Lung (tissue), 12 donors: ENCODE data around the gene GULP1. TPM values are rescaled to one million over a fixed set of nuclear protein-coding genes. Genes with fewer than 3 reads are reported as not detected.
"Not testable (repeated sequence)": the region's sequence is repeated elsewhere in the genome, so short reads cannot be mapped to it uniquely, and the experiment has no call there.

ENCODE experiments used
- ATAC-seq: fragments of 200-7000 bp; cut with Tn5 transposase; one replicate; pipeline ENCODE4 v1.9.1; 2020; ENCODE audit warnings: moderate number of reproducible peaks; ENCODE audit not compliant: insufficient read depth, low FRiP score
- DNase-seq, 3 donors: peaks; one replicate each; pipeline ENCODE4 v3.0.0-alpha.2; 2013 to 2017
- H3K27ac ChIP-seq, 2 donors: one replicate each; pipeline ENCODE4 v1.5.1; 2013; ENCODE audit warnings: mild to moderate bottlenecking in 2 of 2, moderate library complexity in 2 of 2, control low read depth in 1 of 2, inconsistent platforms in 1 of 2, low read depth in 1 of 2, low read length in 1 of 2
- H3K27me3 ChIP-seq, 3 donors: one replicate each; pipeline ENCODE4 v1.5.1; 2013; ENCODE audit warnings: low read length in 2 of 3; ENCODE audit not compliant: control insufficient read depth in 3 of 3, insufficient read depth in 3 of 3
- H3K36me3 ChIP-seq, 4 donors: one replicate each; pipeline ENCODE4 v1.5.1; 2013; ENCODE audit warnings: low read length in 4 of 4, mild to moderate bottlenecking in 1 of 4, moderate library complexity in 1 of 4; ENCODE audit not compliant: control insufficient read depth in 4 of 4, insufficient read depth in 4 of 4
- H3K4me1 ChIP-seq, 5 donors: one replicate each; pipeline ENCODE4 v1.5.1; 2013; ENCODE audit warnings: low read length in 5 of 5, mild to moderate bottlenecking in 2 of 5, moderate library complexity in 1 of 5; ENCODE audit not compliant: control insufficient read depth in 5 of 5, insufficient read depth in 5 of 5
- H3K4me3 ChIP-seq: one replicate; pipeline ENCODE4 v1.5.1; 2013; ENCODE audit warnings: mild to moderate bottlenecking, control low read depth, moderate library complexity
- H3K9ac ChIP-seq, 2 donors: one replicate each; pipeline ENCODE4 v1.5.1; 2013; ENCODE audit warnings: low read length in 2 of 2, control low read depth in 1 of 2; ENCODE audit not compliant: insufficient read depth in 1 of 2
- H3K9me3 ChIP-seq, 4 donors: one replicate each; pipeline ENCODE4 v1.5.1; 2013; ENCODE audit warnings: low read length in 3 of 4, mild to moderate bottlenecking in 1 of 4, moderate library complexity in 1 of 4; ENCODE audit not compliant: control insufficient read depth in 4 of 4, insufficient read depth in 3 of 4
- WGBS, 2 donors: extraction: QIAGEN DNeasy Blood & Tissue Kit; methylation state at CpG; one replicate each; pipeline ENCODE4 v1.1.7; 2013; 5-methylcytosine and 5-hydroxymethylcytosine counted together
- polyA plus RNA-seq, 2 donors: library from polyadenylated mRNA; stranded (reverse); fragments of 200-250 nt; gene quantifications; one replicate each; pipeline ENCODE4 v1.2.1, GENCODE V29; 2013
- total RNA-seq, 2 donors: library from RNA; depleted of rRNA in 1 of 2; stranded (reverse); fragments of >200 nt in 1 of 2; gene quantifications; one replicate each; pipeline ENCODE4 v1.2.1, GENCODE V29; 2014 to 2021
- TF ChIP-seq, protein P1 (sequence below): IDR thresholded peaks from 2 replicates; pipeline ENCODE4 v1.5.1; 2012; ENCODE audit warnings: mild to moderate bottlenecking; ENCODE audit errors: control extremely low read depth, extremely low read depth
- donor health status: control.
- donor health status: control.
- donor health status: Bipolar disorder and iron deficiency.
- donor health status: healthy.
- donor health status: DM: yes; HTN: yes; CAD: no.

GULP1 gene
- total and polyA plus RNA-seq, 4 donors: 9.1 to 86.7 (median 20.1) TPM

DNA sequence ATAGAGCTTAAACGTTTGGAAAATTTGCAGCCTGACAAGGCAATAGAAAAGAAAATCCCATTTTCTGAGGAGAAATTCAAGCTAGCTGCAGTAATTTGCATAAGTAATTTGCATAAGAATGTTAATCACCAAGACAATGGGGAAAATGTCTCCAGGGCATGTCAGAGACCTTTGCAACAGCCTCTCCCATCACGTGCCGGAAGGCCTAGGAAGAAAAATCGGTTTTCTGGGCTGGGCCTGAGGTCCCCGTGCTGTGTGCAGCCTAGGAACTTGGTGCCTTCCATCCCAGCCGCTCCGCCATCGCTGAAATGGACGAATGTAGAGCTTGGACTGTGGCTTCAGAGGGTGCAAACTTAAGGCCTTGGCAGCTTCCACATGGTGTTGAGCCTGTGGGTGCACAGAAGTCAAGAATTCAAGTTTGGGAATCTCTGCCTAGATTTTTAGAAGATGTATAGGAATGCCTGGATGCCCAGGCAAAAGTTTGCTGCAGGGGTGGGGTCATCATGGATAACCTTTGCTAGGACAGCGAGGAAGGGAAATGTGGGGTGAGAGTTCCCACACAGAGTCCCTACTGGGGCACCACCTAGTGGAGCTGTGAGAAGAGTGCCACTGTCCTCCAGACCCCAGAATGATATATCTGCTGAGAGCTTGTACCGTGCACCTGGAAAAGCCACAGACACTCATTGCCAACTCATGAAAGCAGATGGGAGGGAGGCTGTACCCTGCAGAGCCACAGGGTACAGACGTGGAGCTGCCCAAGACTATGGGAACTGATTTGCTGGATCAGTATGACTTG, 164.6 kb downstream of the GULP1 start:
- DNase-seq (no peak), ATAC-seq (no peak)
- H3K27ac ChIP-seq: no peak overlapping the region
- peaks cover 0 to 5% (median 3%) of the 10 kb centered on the region in 4 donors for H3K9me3 ChIP-seq
- H3K36me3 ChIP-seq: peaks cover 0 to 12% (median 0%) of the 10 kb centered on the region in 4 donors
- peaks cover 0 to 12% (median 0%) of the 10 kb centered on the region in 5 donors for H3K4me1 ChIP-seq
- H3K9ac ChIP-seq: no peak overlapping the region
- H3K27me3 ChIP-seq: no peaks in the 10 kb centered on the region
- 93% methylated on average over 12 of the region's 12 CpGs for WGBS, 2 donors
- TF ChIP-seq, protein P1, sequence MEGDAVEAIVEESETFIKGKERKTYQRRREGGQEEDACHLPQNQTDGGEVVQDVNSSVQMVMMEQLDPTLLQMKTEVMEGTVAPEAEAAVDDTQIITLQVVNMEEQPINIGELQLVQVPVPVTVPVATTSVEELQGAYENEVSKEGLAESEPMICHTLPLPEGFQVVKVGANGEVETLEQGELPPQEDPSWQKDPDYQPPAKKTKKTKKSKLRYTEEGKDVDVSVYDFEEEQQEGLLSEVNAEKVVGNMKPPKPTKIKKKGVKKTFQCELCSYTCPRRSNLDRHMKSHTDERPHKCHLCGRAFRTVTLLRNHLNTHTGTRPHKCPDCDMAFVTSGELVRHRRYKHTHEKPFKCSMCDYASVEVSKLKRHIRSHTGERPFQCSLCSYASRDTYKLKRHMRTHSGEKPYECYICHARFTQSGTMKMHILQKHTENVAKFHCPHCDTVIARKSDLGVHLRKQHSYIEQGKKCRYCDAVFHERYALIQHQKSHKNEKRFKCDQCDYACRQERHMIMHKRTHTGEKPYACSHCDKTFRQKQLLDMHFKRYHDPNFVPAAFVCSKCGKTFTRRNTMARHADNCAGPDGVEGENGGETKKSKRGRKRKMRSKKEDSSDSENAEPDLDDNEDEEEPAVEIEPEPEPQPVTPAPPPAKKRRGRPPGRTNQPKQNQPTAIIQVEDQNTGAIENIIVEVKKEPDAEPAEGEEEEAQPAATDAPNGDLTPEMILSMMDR: no peak
- no peak overlapping the region for H3K4me3 ChIP-seq

DNA sequence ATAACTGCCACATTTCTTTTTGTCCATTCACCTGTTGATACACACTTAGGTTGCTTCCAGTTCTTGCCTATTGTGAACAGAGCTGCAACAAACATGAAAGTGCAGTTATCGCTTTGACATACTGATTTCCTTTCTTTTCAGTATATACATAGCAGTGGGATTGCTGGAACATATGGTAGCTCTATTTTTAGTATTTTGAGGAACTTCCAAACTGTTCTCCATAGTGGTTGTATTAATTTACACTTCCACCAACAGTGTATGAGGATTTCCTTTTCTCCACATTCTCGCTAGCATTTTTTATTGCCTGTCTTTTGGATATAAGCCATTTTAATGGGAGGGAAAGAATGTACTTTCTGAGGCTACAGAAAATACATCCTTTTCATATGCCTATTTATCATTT, 167.4 kb downstream of the GULP1 start:
- ATAC-seq (no peak), DNase-seq (no peak)
- H3K27ac ChIP-seq: no peak overlapping the region
- 86 to 88% methylated on average over 2 of the region's 2 CpGs for WGBS, 2 donors
- no peak overlapping the region for H3K4me3 ChIP-seq
- TF ChIP-seq, protein P1: no peak
- H3K27me3 ChIP-seq: no peaks in the 10 kb centered on the region
- H3K9ac ChIP-seq: no peak overlapping the region
- H3K36me3 ChIP-seq: peaks cover 0 to 11% (median 0%) of the 10 kb centered on the region in 4 donors
- H3K4me1 ChIP-seq: no peaks in the 10 kb centered on the region
- peaks cover 0 to 5% (median 2%) of the 10 kb centered on the region in 4 donors for H3K9me3 ChIP-seq

DNA sequence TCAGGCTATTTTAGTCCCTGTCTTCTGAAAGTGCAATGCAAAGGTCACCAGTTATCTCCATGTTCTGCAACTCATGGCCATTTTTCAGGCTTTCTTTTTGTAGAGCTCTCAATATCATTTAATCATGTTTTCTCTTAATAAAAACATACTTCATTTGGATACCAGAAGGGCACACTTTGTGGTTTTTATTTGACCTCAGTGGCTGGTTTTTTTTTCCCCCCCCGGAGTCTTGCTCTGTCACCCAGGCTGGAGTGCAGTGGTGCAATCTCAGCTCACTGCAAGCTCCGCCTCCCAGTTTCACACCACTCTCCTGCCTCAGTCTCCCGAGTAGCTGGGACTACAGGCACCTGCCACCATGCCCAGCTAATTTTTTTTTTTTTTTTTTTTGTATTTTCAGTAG, 174.4 kb downstream of the GULP1 start:
- not testable (repeated sequence) for DNase-seq, H3K4me1 ChIP-seq, H3K4me3 ChIP-seq, ATAC-seq, H3K36me3 ChIP-seq, H3K9ac ChIP-seq, H3K9me3 ChIP-seq, H3K27ac ChIP-seq, H3K27me3 ChIP-seq
- 76 to 90% methylated on average over 3 of the region's 3 CpGs for WGBS, 2 donors

DNA sequence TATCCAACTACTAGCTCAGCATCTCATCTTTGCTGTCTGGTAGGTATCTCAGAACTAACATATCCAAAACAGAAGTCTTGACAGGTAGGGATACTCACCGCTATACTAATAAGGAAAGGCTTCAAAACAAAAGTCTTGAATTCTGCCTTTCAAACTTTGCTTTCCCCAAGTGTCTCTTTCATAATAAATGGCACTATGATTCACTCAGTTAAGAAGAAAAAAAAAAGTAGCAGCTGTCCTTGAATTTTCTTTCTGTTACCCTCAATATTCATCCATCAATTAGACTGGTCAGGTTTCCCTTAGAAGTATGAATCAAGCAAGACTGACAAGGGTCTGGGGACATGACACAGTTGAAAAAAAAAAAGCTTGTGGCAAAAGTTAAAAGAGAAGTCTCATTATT, 175.1 kb downstream of the GULP1 start:
- H3K4me1 ChIP-seq: no peaks in the 10 kb centered on the region
- no peak overlapping the region for H3K4me3 ChIP-seq
- peaks cover 0 to 2% (median 0%) of the 10 kb centered on the region in 4 donors for H3K36me3 ChIP-seq
- H3K9me3 ChIP-seq: no peaks in the 10 kb centered on the region
- 91 to 99% methylated on average over 1 of the region's 1 CpG for WGBS, 2 donors
- no peak for ATAC-seq
- no peak overlapping the region for H3K9ac ChIP-seq
- no peaks in the 10 kb centered on the region for H3K27me3 ChIP-seq
- TF ChIP-seq, protein P1: no peak
- no peak for DNase-seq
- no peak overlapping the region for H3K27ac ChIP-seq
